Coronary artery (tissue), 2 donors: ENCODE results near the gene DOCK4.

Source experiments
- DNase-seq: peaks from one replicate; pipeline ENCODE4 v3.0.0-alpha.2; 2017; ENCODE audit warnings: low spot score
- H3K27ac ChIP-seq, 2 donors: fragments of 200-600 bp; sonication (generic); one replicate each; pipeline ENCODE4 v1.5.1; 2016 to 2019
- H3K4me3 ChIP-seq: fragments of 200-600 bp; sonication (generic); 2 replicates; pipeline ENCODE4 v1.5.1; 2016; ENCODE audit warnings: mild to moderate bottlenecking, moderate library complexity
- TF ChIP-seq, protein P1 (sequence below): fragments of 200-600 bp; sonication (generic); IDR thresholded peaks from one replicate; pipeline ENCODE4 v1.5.1; 2019; ENCODE audit warnings: antibody characterized with exemption

DOCK4 gene

GRCh38 chr7:112122144-112122543 is 84.1 kb downstream of the DOCK4 start:
- TF ChIP-seq, protein P1, sequence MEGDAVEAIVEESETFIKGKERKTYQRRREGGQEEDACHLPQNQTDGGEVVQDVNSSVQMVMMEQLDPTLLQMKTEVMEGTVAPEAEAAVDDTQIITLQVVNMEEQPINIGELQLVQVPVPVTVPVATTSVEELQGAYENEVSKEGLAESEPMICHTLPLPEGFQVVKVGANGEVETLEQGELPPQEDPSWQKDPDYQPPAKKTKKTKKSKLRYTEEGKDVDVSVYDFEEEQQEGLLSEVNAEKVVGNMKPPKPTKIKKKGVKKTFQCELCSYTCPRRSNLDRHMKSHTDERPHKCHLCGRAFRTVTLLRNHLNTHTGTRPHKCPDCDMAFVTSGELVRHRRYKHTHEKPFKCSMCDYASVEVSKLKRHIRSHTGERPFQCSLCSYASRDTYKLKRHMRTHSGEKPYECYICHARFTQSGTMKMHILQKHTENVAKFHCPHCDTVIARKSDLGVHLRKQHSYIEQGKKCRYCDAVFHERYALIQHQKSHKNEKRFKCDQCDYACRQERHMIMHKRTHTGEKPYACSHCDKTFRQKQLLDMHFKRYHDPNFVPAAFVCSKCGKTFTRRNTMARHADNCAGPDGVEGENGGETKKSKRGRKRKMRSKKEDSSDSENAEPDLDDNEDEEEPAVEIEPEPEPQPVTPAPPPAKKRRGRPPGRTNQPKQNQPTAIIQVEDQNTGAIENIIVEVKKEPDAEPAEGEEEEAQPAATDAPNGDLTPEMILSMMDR = no peak
- Histone ChIP-seq H3K27ac (no peak overlapping the region), H3K4me3 (no peak overlapping the region)
- no peak for DNase-seq

DNA sequence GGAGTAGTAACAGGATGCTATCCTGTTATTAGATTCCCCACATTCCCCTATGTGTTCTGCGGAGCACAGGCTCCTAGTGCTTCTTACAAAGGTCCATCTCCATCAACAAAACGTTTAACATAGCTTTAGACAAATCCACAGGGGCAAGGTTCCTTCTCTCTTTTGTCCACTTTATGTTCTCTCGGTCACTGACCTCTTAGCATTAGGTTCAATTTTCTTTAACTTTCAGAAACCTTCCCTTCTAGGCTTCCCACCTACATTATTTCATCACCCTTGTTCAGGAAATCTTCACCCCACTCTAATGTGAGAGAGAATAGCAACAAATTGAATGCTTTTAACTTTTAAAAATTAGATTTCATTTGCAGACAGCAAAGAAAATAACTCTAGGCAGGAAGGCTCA is 84.9 kb downstream of the DOCK4 start:
- DNase-seq = no peak
- Histone ChIP-seq H3K27ac (no peak overlapping the region), H3K4me3 (no peak overlapping the region)
- TF ChIP-seq, protein P1 = no peak

DNA sequence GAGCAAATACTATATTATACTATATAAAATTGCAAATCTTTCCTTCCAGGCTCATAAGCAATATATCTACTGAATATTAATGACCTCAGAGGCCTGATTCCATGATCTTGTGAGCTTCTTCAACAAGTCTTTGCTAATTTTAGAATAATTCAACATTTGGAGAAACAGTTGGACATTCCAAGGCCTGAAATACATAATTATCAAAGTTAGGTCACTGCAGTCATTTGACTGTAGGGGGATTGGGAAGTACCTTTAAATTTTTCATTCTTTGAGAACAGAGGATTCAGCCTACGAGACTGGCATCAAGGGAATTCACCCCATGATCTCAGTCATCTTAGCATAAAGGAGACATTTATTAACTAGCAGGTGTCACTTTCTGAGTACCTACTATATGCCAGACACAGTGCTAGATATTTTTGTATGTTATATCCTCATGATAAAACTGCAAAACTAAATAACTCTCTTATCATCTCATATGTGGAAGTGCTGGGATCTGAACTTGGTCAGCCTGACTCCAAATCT is 85.4 kb downstream of the DOCK4 start:
- no peak for DNase-seq
- TF ChIP-seq, protein P1 = no peak
- H3K27ac ChIP-seq = no peak overlapping the region
- no peak overlapping the region for H3K4me3 ChIP-seq

DNA sequence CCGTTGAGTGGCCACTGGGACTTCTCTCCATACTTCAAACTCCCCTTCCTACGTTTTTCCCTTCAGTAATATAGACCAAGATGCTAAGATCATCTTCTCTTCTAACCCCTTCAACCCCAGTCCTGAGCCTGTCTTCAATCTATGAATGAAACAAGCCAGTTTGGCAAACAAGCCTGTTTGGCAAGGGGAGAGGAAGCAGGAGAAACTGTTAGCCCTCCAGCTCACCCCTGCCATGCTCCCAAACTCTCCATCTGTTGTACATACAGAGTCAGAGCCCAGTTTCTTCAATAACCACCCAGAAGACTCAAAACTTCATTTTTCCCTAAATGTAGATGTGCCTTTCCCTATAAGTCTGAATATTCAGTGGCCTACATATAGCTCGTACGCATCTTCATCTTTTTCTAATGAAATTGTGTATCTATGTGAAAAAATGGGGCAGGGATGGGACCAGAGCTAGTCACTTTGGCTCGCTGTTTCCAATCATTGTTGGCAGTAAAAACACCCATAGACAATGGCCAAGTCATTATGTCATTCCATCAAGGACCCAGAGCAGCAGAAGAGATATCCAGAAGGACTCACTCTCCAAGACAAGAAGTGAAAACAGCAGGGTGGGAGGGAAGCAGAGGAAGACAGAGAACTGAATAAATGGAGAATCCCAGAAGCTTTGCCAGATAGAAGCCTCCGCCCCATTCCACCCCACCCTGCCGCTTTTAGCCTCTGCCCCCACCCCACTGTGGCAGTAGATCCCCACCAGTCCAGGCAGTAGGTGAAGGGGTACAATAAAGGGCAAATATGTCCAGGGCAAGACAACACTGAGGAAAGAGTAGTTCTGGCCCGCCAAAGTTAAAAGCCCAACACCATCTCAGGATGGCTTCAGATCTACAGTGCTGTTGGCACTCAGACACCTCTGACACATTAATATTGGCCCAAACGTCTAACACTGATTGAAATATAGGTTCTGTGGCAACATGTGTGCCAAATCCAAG is 87.3 kb downstream of the DOCK4 start:
- no peak for DNase-seq
- Histone ChIP-seq H3K4me3 (no peak overlapping the region), H3K27ac (peak overlapping the region in 1 of 2 donors; percentile 36)
- TF ChIP-seq, protein P1 = no peak

DNA sequence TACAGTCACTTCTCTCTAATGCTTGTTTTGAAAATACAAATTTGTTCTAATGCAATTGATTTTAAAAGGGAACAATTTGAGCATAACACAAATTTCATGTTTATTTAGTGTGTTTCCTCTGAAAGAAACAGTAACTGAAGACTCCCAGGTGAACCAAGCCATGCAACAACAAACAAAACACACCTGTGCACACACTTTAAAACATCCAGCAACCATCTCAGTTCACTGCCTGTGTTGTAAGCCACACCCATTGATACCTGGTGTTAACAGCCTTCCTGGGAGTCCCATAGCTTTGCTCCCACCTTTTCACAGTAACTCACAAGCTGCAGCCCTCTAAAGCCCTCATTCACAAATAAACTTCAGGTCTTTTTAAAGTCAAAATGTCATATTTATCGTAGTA is 89.3 kb downstream of the DOCK4 start:
- no peak for DNase-seq
- TF ChIP-seq, protein P1 = no peak
- no peak overlapping the region for H3K27ac ChIP-seq
- H3K4me3 ChIP-seq = no peak overlapping the region

DNA sequence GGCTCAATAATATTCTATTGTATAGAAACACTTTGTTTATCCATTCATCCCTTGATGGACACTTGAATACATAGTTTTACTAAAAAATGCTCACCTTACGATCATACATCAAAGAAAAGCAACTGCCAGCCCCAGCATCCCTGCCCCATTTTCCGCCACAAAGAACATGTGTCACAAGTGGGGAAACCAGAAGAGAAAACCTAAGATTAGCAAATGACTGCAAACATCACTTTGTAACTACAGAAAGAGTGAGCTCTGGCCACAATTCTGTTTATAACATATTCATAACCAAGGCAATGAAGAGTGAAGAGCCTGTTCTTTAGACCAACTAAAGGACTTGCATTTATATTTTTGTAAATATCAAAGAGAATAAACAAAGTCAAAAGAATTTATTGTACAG is 89.8 kb downstream of the DOCK4 start:
- no peak for DNase-seq
- TF ChIP-seq, protein P1 = no peak
- H3K4me3 ChIP-seq = no peak overlapping the region
- no peak overlapping the region for H3K27ac ChIP-seq

- no peak overlapping the region for H3K27ac ChIP-seq
- TF ChIP-seq, protein P1 = no peak
- no peak for DNase-seq
- no peak overlapping the region for H3K4me3 ChIP-seq
Measured at GRCh38 chr7:112115880-112116279, 90.3 kb downstream of the DOCK4 start.
